NCI-H748 (cell line): ENCODE measurements around the gene BLACAT1.

Experiments used
- DNase-seq: peaks from one replicate; lab custom pipeline; 2025; ENCODE audit not compliant: unreplicated experiment; lab: John Stamatoyannopoulos, UW

Gene BLACAT1

DNA sequence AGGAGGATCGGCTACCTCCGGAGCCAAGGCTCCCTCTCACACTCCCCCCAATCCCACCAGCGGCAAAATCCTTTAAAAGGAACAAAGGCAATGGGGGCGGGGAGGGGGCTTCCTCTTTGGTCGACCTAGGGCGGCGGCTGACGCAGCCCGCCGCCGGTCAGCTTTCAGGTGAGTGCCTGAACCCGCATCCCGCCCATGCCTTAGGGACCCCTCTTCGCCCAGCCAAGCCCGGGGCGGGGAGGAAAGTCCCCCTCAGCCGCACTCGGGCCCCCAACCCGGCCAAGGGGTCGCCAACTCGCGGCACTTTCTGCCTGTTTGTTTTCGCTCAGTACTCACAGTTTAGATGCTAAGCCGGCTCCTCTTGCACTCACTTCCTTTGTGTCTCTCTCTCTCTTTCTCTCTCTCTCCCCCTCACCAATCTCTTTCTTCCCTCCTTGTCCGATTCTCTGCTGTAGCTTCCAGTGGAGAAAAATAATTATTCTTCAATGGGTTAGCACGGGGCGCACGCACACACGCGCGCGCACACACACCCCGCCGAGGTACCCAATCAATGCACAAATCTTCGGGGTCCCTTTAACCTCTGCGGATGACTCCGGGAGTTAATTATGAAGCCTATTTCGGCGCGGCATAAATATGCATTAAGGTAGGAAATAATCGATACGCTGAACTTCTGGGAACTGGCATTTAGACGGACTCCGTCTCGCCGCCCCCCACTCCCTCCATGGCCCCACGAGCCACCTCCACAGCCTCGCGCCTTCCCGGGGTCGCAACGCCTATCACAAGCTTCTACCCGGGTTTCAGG lies at the start of gene BLACAT1:
Gene BLACAT1, minus strand, starts transcription at position 465 of the 802 bp plus-strand sequence.
- DNase-seq, result peak; percentile 31

DNA sequence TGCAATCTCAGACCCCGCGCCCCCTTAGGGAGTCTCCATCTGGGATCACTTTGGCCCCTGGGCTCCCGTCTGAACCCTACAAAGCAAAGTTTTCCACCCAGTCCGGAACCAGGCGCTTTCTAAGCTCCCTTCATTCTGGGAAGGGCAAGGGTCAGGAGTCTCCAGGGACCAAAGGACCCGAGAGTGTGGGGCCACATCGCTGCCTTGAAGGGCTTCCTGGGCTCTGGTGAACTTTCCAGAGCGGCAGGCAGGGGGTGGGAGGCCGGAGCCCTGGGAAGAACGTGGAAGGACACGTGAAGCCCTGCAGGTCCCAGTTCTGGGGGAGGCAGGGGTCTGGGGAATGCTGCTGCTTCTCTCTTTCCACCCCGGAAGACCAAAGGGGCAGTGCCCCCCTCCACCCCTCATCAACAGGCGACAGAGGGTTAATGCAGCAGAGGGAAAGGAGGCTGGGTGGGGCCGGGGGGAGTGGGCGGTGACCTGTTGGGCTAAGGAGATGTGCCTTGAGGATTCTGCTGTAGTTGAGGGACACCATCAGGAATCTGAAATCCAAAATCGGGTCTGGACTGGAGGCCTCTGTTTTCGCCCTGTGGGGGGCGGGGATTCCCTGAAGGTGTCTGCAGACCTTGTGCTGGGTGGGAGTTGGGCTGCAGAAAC lies 49.4 kb upstream of the BLACAT1 start:
- peak; percentile 17 for DNase-seq

DNA sequence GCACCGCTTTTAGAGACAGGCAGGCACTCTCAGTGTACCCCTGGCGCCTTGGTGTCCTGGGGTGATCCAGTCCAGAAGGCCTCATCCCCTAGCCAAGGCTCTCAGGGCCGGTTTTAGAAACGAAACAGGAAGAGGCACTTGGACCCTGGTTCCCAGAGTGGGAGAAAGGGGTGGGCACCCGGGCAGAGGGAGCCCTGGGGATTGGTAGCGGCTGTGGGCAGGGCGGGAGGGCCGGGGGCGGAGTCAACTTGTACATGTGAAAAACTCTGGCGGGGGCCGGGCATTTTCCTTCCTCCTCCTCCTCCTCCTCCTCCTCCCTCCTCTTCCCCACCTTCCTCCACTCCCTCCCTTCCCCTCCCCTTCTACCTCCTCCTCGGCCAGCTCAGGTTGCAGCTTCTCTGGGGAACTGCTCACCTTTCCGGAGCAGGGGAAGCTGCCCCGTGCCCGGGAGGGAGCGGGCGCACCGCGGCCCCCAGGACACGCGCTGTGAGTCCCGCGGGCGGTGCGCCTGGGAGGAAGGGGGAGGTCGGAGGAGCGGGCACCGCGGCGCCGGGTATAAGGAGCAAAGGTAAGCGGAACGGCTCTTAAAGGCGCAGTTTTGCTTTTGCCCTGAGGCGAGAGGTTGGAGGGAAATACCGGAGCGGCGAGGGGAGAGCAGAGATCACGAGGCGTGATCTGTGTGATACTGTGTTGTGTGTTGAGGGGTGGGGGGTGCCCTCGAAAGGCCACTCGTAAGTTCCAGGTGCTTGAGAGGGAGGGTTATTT lies 48.6 kb upstream of the BLACAT1 start, which contains the start of gene CDK18:
Gene CDK18, plus strand, starts transcription at position 359 of the 765 bp plus-strand sequence. CDS start 18,499 bp downstream, outside the sequence.
- DNase-seq, result peak; percentile 71

DNA sequence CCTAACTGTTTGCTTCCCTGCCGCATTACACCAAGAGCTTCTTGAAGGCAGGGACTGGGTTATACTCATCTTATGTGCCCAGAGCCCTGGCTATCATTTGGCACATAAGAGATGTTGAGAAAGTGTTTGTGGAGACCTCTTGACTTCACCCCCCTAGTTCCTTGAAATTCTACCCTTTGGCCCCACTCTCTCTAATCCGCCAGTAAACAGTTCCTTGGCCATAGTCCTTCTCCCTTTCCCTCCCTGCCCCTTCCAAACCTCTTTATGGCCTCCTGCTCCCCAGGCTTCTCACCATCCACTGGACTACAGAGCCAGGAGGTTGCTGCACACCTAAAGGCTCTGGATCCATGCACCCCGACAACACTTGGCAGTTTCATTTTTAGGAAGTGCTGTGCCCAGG lies 47.1 kb upstream of the BLACAT1 start:
- DNase-seq, result no peak

DNA sequence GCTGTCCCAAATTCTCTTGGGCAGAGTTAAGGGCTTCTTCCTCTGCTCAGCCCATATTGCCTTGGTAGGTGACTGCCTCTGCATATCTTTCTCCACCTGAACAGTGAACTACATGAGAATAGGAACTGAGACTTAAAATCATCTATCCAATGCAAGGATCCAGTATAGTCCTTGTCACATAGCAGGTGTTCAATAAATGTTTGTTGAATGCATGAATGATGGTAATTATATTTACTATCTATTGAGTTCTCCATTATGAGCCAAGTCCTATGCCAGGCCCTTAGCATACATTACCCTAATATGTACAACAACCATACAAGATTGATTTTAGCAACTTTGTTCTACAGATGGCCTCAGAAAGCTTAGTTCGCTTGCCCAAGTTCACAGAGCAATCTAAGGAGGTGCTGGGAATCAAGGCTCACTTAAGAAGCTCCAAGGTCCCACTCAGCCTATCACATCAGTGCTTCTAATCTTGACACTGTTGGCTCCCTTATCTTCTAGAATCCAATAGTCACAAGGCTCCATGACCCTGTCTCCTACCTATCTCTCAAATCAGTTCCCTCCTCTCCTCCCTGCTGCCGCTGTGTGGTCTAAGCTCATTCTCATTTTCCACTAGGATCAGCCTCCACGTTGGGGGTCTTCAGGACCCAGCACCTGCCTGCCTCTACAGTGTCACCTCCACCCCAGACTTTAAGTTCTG lies 46.4 kb upstream of the BLACAT1 start:
- no peak for DNase-seq

DNA sequence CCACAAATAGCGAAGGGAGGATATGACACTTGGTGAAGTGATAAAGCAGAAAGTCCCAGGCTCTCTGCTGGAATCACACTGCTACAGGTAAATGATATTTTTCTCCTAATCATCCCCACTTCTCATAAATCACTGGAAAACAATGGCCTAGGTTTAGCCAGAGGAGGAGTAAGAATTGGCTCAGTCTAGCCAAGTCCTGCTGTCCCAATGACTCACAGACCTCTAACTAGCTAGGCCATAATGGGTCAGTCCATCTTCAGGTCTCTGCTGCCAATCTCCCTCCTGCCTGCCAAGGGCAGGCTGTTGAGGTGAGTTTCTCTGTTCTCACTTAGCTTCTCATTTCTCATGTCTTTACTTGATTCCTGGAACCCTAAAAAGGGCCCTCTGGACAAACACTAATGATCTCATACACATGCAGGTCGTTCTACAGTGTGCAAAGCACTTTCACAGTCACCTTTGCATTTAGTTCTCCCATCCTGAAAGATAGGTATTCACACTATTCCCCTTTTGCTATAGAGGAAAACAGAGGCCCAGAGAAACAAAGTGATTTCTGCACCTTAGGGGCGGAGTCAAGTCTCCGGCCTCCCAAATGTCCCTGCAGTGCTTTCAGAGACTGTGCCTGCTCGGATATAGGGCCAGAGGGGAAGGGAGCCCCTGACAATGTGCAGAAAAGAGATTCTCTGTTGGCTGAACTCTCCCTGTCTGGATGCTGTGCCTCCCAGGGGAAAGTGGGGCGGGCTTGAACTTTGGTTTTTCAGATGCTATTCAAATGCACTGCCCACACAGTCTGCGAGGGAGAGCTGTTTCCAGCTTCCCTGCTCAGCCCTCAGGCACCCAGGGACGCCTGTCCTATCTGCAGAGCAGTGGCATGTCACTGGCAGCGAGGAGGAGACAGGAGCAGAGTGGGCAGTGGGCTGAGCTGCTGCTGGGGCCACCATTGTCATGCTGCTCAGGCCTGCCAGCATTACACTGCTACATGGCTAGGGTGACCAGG lies 44.7 kb upstream of the BLACAT1 start:
- no peak for DNase-seq

- no peak for DNase-seq
These were observed 43.9 kb upstream of the BLACAT1 start for GRCh38 chr1:205499789-205500188.

DNA sequence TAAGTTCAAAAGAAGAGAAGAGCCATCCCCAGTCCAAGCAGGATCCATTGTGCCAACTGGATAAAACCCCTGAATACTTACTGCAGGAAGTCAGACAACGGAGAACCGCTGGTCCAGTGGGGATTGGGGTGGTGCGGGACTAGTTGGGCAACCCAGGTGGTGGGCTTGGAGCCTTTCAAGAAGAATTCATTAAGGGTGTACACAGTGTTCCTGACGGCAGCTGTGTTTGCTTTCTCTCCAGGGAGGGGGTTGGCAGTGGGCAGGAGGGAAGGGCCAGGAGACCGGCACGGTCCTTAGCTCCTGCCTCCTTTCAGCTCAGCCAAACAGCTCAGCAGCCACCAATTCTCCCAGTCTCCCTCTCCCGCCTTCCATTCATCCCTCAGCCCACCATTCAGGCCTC lies 41.5 kb upstream of the BLACAT1 start:
- peak; percentile 76 for DNase-seq

- peak; percentile 5 for DNase-seq
These were observed 40.8 kb upstream of the BLACAT1 start for GRCh38 chr1:205496661-205497060.

- DNase-seq, result peak; percentile 80
These were observed 39.5 kb upstream of the BLACAT1 start for GRCh38 chr1:205495237-205495823.

DNA sequence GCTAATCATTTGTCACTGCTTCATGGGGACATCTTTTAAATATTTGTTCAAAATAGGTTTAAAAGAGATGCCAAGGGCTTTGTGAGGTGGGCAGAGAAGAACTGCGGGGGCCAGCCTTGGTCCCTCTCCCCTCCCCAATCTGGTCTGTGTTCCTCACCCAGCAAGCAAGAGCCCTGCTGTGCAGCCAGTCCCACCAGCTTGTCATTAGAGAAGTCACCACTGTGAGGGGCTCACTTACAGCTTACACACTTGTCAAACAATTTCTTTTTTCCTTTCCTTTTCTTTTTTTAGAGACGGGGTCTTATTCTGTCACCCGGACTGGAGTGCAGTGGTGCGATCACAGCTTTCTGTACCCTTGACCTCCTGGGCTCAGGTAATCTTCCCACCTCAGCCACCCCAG lies 38.3 kb upstream of the BLACAT1 start:
- no peak for DNase-seq

GRCh38 chr1:205493241-205494085 lies 37.6 kb upstream of the BLACAT1 start:
- DNase-seq, result no peak

GRCh38 chr1:205492774-205493173 lies 36.9 kb upstream of the BLACAT1 start:
- DNase-seq, result no peak

DNA sequence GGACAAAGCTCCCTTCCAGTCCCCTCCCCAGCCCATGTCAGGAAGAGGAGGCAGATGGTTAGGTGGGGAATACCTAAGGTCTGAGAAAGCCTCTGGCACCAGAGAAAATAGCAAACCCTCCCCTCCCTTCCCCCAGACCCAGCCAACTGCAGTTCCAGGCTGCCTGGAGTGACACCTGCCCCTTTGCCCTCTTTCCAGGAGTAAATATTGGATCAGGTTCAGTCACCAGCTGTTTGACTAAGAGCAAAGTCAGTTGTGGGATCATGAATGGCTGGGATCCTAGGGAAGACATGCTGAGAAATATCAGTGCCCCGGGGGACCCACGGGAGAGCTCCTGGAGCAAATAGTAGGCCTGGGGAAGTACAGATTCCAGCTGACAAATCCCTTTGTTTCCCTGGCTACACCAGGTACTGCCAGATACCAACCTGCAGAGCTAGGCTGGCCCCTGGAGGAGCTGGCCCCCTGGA lies 36.4 kb upstream of the BLACAT1 start:
- DNase-seq, result peak; percentile 70

DNA sequence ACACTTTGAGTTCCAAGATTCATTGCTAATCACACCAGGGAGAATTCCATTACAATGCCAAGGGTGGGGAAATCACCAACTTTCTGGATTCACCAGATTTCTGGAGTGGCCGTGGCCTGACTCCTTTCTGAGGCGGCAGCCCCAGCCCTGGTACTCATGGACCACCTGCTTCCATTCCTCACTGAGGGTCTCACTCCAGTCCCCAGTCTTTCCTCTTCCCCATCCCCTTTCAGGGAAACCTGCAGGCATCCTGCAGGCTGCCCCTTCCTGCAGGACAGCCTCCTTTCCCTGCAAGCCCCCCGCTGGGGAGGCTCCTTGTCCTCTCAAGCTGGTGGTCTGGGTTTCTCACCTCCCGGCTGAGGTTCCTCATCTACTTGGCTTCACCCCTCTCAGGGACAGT lies 35.9 kb upstream of the BLACAT1 start:
- no peak for DNase-seq

- DNase-seq, result peak; percentile 56
These were observed 32.4 kb upstream of the BLACAT1 start for GRCh38 chr1:205488074-205488723.

DNA sequence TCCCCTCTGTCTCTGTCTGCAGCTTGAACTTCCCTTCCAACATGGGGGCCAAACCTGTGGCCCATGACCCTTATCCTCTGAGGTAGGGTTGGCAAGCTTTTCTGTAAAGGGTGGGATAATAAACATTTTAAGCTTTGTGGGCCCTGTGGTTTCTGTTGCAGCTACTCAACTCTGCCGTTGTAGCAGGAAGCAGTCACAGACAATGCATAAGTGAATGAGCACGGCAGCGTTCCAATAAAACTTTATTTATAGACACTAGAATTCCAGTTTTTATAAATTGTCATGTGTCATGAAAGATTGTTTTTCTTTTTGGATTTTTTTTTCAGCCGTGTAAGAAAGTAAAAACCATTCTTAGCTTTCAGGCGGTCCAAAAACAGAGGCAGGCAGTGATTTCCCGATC lies 30.4 kb upstream of the BLACAT1 start:
- DNase-seq, result no peak
